NB4 (cell line): ENCODE measurements around the gene OR2A5.
"Not testable (repeated sequence)": the region's sequence is repeated elsewhere in the genome, so short reads cannot be mapped to it uniquely, and the experiment has no call there.

Source experiments
- POLR2A ChIP-seq: IDR thresholded peaks from 2 replicates; pipeline ENCODE4 v1.6.1; 2011; ENCODE audit warnings: mild to moderate bottlenecking; ENCODE audit not compliant: insufficient read length; ENCODE audit errors: extremely low read depth
- TF ChIP-seq, protein P1 (sequence below): IDR thresholded peaks from one replicate; pipeline ENCODE4 v1.5.1; 2012; ENCODE audit warnings: low read depth, low read length

- TF ChIP-seq, protein P1, sequence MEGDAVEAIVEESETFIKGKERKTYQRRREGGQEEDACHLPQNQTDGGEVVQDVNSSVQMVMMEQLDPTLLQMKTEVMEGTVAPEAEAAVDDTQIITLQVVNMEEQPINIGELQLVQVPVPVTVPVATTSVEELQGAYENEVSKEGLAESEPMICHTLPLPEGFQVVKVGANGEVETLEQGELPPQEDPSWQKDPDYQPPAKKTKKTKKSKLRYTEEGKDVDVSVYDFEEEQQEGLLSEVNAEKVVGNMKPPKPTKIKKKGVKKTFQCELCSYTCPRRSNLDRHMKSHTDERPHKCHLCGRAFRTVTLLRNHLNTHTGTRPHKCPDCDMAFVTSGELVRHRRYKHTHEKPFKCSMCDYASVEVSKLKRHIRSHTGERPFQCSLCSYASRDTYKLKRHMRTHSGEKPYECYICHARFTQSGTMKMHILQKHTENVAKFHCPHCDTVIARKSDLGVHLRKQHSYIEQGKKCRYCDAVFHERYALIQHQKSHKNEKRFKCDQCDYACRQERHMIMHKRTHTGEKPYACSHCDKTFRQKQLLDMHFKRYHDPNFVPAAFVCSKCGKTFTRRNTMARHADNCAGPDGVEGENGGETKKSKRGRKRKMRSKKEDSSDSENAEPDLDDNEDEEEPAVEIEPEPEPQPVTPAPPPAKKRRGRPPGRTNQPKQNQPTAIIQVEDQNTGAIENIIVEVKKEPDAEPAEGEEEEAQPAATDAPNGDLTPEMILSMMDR, result not testable (repeated sequence)
- not testable (repeated sequence) for TF ChIP-seq POLR2A
Measured at GRCh38 chr7:144050884-144051283, 2.1 kb downstream of the OR2A5 start.
